Sciatic nerve (tissue), 2 donors: Measurements from ENCODE around the gene SPSB1. TPM values are rescaled to one million over a fixed set of nuclear protein-coding genes. Genes with fewer than 3 reads are reported as not detected.

Experiments used
- ATAC-seq: fragments of 200-7000 bp; cut with Tn5 transposase; one replicate; pipeline ENCODE4 v1.9.1; 2020; ENCODE audit warnings: mild to moderate bottlenecking, moderate library complexity
- DNase-seq: peaks from one replicate; pipeline ENCODE4 v3.0.0-alpha.2; 2020; ENCODE audit warnings: low spot score
- intact Hi-C: fragments of 100-400 bp; cut with DNase I; formaldehyde crosslinking; loops from one replicate; pipeline ENCODE4 v1.14.2; 2022
- total RNA-seq: library from RNA; stranded (reverse); fragmentation: NEBNext Ultra II Directional; extraction: Animal tissue kit (Norgen Biotek cat#: 25700); gene quantifications from one replicate; pipeline ENCODE4 v1.2.1, GENCODE V29; 2021
- donor health status: DM: no; HTN: no; CAD: no.
- donor health status: DM: no; HTN: no; CAD: no.

Gene SPSB1
- total RNA-seq, 1 donor from 2014 or later, result 20.1 TPM

DNA sequence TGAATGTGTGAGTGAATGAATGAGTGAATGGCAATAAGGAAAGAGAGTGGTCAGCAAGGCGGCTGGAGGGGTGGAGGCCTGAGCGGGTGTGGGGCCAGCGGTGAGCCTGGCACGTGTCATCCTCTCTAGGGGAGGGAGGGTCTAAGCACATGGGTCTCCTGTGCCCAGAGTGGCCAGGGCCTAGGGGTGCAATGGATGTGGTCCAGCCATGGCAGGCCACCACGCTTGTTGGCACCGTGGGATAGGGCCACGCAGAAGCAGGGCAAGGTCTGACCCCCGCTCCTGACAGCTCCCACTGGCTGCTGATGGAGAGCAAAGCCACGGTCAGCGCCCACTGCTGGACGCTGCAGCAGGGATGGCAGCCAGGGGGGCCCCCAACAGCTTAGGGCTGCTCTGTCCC lies 19.5 kb upstream of the SPSB1 start:
- no peak for ATAC-seq
- DNase-seq, result no peak

DNA sequence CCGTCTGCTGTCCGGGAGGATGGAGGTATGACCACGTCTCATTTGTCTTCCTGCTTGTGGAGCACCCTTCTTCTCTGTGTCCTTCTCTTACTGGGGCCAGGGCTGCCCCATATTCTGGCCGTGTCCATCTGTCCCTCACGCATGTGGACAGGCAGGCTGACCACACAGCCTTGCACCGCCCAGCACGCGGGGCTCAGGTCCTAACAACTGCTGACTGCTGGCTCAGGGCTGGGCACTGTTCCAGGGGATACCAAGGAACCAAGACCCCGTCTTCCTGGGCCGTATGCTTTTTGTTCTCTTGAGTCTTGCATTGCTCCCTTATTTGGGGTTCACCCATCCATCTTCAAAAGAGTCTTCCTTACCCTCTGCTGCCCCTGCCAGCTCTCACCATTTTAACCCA lies 17.5 kb upstream of the SPSB1 start:
- no peak for ATAC-seq
- no peak for DNase-seq
- intact Hi-C loops, result no loop called here

More for the DNA sequence above, 19.5 kb upstream of the SPSB1 start:
- intact Hi-C loops, result no loop called here

GRCh38 chr1:9275567-9276034 lies 17.1 kb upstream of the SPSB1 start:
- DNase-seq (no peak), ATAC-seq (no peak)
- intact Hi-C loops, result no loop called here

- intact Hi-C loops, result no loop called here
- DNase-seq (no peak), ATAC-seq (peak; percentile 57)
Measured at GRCh38 chr1:9278116-9278515, 14.6 kb upstream of the SPSB1 start.

GRCh38 chr1:9278585-9279153 lies 14.0 kb upstream of the SPSB1 start:
- intact Hi-C loops, result no loop called here

DNA sequence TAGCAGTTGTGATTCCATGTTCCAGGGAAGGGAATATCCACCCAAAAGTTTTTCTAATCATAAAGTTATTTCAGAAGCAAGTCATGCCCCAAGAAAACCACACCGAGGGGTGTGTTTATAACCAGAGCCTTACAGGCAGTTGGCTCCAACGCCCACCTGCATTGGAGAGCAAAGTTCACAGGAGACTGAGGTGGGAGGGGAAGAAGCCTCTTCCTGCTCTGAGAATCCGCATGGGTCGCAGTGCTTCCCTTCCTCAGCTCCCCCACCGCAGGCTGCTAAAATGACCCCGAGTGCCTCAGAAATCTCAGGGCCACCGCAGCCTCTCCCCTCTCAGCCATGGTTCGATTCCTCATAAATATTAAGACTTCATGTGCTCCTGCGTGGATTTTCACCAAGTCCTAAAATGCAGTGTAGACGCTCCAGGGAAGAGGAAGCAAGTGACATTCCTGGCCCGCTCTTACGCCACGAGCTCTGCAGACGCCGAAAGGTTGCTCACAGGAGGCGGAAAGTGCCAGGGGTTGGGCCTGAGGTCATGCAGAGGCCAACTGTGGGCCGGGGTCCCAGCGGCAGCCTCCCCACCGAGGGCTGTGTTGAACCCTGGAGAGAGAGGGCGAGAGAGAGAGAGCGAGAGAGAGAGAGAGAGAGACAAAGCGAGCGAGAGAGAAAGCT lies 13.4 kb upstream of the SPSB1 start:
- no peak for DNase-seq
- ATAC-seq, result no peak
- intact Hi-C loops, result no loop called here

More at GRCh38 chr1:9278585-9279153, 14.0 kb upstream of the SPSB1 start:
- ATAC-seq (no peak), DNase-seq (no peak)

GRCh38 chr1:9280015-9280860 lies 12.5 kb upstream of the SPSB1 start:
- ATAC-seq, result peak; percentile 68
- intact Hi-C loops, result loop anchor here (10.0 kb wide), 1 partner anchor 205 kb away; no protein-coding TSS in a partner anchor
- DNase-seq, result no peak

DNA sequence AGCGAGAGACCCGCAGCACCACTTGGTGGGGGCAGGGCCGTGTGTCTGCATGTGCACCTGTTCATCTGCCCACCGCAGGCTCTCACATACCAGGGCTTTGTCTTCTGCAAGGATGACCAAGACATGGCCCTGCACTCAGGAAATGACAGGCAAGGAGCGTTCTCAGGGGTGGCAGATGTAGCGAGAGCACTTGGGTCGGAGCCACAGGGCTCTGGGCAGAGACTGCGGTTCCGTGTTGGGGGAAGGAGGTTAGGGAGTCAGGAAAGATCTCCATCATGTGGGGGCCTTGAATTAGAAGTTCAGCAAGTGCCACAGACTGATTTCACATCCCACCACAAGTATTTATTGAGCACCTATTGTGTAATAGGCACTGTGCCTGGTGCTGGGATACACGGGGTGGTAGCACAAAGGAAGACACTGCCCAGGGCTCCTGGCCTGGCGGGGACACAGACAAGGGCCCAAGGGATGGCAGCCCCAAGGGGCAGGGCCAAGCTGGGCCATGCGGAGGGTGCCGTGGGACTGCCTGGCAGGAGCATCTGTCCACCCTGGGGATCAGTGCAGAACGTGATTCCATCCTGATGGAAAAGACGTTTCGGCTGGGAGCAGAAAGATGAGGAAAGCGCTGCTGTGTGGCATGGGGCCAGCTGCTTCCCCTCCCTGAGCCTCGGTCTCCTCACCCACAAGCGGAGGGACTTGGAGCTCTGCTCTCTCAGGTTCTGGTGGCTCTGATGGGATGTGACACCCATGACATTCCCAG lies 11.4 kb upstream of the SPSB1 start:
- intact Hi-C loops, result loop anchor here (10.0 kb wide), 1 partner anchor 204 kb away; no protein-coding TSS in a partner anchor
- DNase-seq, result no peak

GRCh38 chr1:9281908-9282695 lies 10.6 kb upstream of the SPSB1 start:
- DNase-seq (no peak), ATAC-seq (peak; percentile 42)
- intact Hi-C loops, result loop anchor here (10.0 kb wide), 1 partner anchor 203 kb away; no protein-coding TSS in a partner anchor

More for the DNA sequence above, 11.4 kb upstream of the SPSB1 start:
- ATAC-seq, result no peak

DNA sequence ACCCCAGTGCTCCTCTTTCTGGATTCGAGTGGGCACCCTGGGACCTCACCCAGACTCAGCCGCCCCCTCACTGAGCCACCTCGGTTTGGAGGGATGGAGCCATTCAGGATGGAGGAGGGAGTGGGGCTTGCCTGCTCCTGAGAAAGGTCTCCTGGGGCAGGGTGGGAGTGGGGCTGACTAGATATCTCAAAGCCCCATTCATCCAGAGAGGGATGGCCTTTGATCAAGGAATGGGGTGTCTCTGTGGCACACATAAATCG lies 10.1 kb upstream of the SPSB1 start:
- ATAC-seq, result no peak
- no peak for DNase-seq
- intact Hi-C loops, result loop anchor here (10.0 kb wide), 1 partner anchor 202 kb away; no protein-coding TSS in a partner anchor

DNA sequence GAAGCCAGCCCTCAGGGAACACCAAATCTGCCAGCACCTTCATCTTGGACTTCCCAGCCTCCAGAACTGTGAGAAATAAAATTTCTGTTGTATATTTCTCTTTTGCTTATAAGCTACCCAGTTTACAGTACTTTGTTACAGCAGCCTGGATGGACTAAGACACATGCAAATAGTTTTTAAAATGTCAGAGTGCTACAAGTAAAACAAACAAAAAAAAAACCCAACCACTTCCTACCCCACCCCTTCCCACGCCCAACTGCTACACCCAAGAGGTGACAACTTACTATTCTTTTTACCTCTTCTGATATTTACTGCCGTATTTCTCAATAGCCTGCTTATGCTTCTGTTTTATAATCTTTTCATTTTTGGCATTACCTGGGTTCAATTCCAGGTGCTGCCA lies 8.6 kb upstream of the SPSB1 start:
- ATAC-seq, result no peak
- no peak for DNase-seq
- intact Hi-C loops, result loop anchor here (10.0 kb wide), 1 partner anchor 201 kb away; no protein-coding TSS in a partner anchor

- ATAC-seq, result no peak
- intact Hi-C loops, result loop anchor here (10.0 kb wide), 1 partner anchor 198 kb away; no protein-coding TSS in a partner anchor
Measured at GRCh38 chr1:9286556-9286955, 6.1 kb upstream of the SPSB1 start.

GRCh38 chr1:9289090-9289534 lies 3.6 kb upstream of the SPSB1 start:
- DNase-seq (peak; percentile 87), ATAC-seq (no peak)
- intact Hi-C loops, result loop anchor here (10.0 kb wide), 1 partner anchor 196 kb away; no protein-coding TSS in a partner anchor

More at GRCh38 chr1:9286556-9286955, 6.1 kb upstream of the SPSB1 start:
- no peak for DNase-seq

DNA sequence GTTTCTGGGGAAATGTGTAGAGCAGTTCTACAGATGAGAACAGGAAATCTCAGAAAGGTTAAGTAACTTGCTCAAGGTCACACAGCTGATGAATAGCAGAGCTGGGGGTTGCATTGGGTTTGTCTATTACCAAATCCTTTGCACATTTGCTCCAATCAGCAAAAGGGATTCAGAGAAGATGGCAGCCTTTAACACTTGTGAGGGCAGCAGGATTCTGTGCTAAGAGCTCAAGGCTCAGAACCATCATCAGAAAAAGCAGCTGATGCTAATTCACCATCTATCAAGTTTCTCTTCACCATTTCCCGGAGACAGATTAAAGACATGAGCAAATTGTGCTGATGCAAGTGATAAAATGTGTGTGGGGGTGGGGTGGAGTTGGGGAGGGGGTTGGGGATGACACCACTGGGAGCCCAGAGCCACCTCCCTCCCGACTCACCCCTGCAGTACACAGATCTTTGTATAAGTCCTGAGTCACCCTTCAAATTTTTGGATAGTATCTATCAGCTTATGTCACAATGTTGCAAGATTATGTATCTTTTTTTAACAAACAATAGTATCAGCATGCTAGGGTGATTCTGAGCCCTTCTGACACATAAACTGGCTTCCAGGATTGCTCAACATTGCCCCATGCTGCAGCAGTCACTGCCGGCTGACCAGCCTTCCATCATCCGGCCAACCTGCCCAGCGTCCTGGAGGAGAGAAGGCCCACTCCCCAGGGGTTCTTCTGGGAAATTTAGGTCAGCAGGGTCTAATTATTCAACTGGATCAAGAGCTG lies 2.8 kb upstream of the SPSB1 start:
- DNase-seq, result no peak
- intact Hi-C loops, result loop anchor here (10.0 kb wide), 1 partner anchor 195 kb away; no protein-coding TSS in a partner anchor
- peak; percentile 84 for ATAC-seq

- DNase-seq, result peak; percentile 82
- intact Hi-C loops, result no loop called here
- no peak for ATAC-seq
Measured at GRCh38 chr1:9291914-9292360, 757 bp upstream of the SPSB1 start.

DNA sequence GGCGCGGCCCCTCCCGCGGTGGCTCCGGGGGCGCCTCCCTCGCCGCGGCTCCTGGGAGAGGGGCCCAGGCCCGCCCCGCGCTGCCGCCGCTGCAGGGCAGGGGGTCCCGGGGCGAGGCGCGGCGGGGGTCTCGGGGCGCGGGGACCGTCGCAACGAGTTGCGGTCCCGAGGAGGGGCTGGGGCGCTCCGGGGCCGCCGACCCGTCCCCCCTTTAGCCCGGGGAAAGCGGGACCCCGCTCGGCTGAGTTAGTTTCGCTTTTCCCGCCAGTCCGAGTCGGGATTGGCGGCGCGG lies 493 bp downstream of the SPSB1 start:
- DNase-seq, result no peak
- no peak for ATAC-seq
- intact Hi-C loops, result no loop called here
